ENCODE data around the gene PARD3B. TPM values are rescaled to one million over a fixed set of nuclear protein-coding genes. Genes with fewer than 3 reads are reported as not detected.

PARD3B gene
- total and polyA plus RNA-seq, 2 of the 13 experiments (the other 11 are each of a cell fraction or from before 2014, with no cell fraction given): 0.71 to 2.3 TPM

DNA sequence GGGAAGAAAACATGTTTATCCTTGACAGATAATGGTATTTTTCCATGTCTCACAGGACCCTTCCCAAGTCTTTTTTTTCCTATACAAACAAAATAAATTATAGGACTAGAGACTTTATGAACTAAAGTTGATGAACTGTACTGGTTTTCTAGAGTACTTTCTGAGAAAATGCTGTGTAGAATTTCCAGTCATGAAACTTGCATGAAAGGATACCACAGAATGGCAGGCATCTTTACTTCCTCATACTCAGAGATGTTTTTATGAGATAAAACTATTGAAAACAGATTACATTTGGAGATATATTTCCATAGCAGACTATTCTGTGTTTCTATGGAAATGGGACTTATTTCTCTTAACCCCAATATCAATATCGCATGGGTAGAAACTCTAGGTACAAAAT, 403.5 kb downstream of the PARD3B start:
- ChIA-PET POLR2A (no interaction called here), CTCF (ENCODE audit: low intra/inter-chr PET ratio, low total read pairs) (no interaction called here)
- H3K27me3 ChIP-seq (ENCODE audit: control insufficient read depth in 1 of 2, insufficient read depth in 2 of 2, low read length in 2 of 2): no peaks in the 10 kb centered on the region
- no peaks in the 10 kb centered on the region for H4K20me1 ChIP-seq (ENCODE audit: insufficient read depth, low read length)
- H3K27ac ChIP-seq (ENCODE audit: extremely low read length, insufficient read depth, low read length): no peak overlapping the region
- H3K9ac ChIP-seq (ENCODE audit: insufficient read depth, low read depth, low read length): no peak overlapping the region
- no TSS peak for BruUV-seq (replicated peaks)
- FAIRE-seq (no peak), DNase-seq (ENCODE audit: low spot score) (no peak), ATAC-seq (no peak)
- peaks cover 84% of the 10 kb centered on the region for H3K9me3 ChIP-seq (ENCODE audit: low read length)
- intact Hi-C loops (cut with micrococcal nuclease; ENCODE audit: unreplicated experiment) (no loop called here), in situ Hi-C loops (cut with HindIII; ENCODE audit: extremely low pct_ligation_motif_present, low pct_unique_long_range_greater_than_20kb) (no loop called here)
- peaks cover 14% of the 10 kb centered on the region for H3K4me1 ChIP-seq (ENCODE audit: insufficient read depth, low read length)
- H3K4me3 ChIP-seq (replicated peaks in 1 of 3; ENCODE audit: insufficient read depth in 1 of 3, low read depth in 2 of 3, low read length in 3 of 3): no peak overlapping the region
- H3K4me2 ChIP-seq (ENCODE audit: low read depth, low read length): no peak overlapping the region
- H3K36me3 ChIP-seq (replicated peaks in 1 of 2; ENCODE audit: control insufficient read depth in 1 of 2, insufficient read depth in 2 of 2, low read length in 2 of 2): no peaks in the 10 kb centered on the region
- H3K79me2 ChIP-seq (ENCODE audit: insufficient read depth, low read length): no peaks in the 10 kb centered on the region
- no peak for TF ChIP-seq JDP2 (CRISPR knock-in tag; IDR thresholded peaks at IDR 0.05; ENCODE audit: borderline replicate concordance)
- TF ChIP-seq, protein P1, sequence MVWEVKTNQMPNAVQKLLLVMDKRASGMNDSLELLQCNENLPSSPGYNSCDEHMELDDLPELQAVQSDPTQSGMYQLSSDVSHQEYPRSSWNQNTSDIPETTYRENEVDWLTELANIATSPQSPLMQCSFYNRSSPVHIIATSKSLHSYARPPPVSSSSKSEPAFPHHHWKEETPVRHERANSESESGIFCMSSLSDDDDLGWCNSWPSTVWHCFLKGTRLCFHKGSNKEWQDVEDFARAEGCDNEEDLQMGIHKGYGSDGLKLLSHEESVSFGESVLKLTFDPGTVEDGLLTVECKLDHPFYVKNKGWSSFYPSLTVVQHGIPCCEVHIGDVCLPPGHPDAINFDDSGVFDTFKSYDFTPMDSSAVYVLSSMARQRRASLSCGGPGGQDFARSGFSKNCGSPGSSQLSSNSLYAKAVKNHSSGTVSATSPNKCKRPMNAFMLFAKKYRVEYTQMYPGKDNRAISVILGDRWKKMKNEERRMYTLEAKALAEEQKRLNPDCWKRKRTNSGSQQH (CRISPR knock-in tag; IDR thresholded peaks at IDR 0.05; ENCODE audit: low read depth): no peak
- WGBS (ENCODE audit: low lambda C conversion rate): 98% methylated on average over 1 of the region's 1 CpG
- no peak overlapping the region for H2AFZ ChIP-seq (ENCODE audit: low read length)

DNA sequence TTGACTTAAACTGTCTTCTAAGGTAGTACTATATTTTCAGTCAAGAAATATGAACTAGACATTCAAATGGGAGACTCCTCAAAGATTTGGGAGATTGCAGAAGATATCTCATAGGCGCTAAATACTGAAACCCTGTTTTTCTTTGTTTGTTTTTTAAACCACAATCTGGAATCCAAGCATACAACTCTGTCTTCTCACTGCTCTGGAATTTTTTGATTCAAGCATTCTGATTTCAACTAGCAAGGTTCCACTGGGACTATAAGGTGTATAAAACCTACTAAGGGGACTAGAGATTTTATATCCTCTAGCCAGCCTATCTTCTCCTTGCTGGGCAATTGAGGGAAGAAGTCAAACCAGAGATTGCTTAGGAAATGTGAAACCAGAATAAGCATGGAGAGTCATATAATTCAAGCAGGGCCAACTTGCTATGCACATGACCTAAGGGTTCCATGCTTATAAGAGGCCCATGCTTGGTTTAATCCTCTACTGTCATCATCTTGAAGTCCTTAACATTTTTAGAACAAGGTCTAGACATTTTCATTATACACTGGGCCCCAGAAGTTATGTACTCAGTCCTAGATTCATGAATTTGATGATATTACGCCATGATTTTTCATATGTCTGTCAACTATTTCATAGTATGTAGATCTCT, 405.5 kb downstream of the PARD3B start:
- DNase-seq (ENCODE audit: low spot score) (no peak), FAIRE-seq (no peak), ATAC-seq (no peak)
- no peak overlapping the region for H2AFZ ChIP-seq (ENCODE audit: low read length)
- intact Hi-C loops (cut with micrococcal nuclease; ENCODE audit: unreplicated experiment): no loop called here
- no peak overlapping the region for H3K4me2 ChIP-seq (ENCODE audit: low read depth, low read length)
- POLR2A ChIA-PET: no interaction called here
- no peak overlapping the region for H3K27ac ChIP-seq (ENCODE audit: extremely low read length, insufficient read depth, low read length)
- CTCF ChIA-PET (ENCODE audit: low intra/inter-chr PET ratio, low total read pairs): no interaction called here
- peaks cover 83% of the 10 kb centered on the region for H3K9me3 ChIP-seq (ENCODE audit: low read length)
- no peaks in the 10 kb centered on the region for H3K79me2 ChIP-seq (ENCODE audit: insufficient read depth, low read length)
- no peaks in the 10 kb centered on the region for H3K27me3 ChIP-seq (ENCODE audit: control insufficient read depth in 1 of 2, insufficient read depth in 2 of 2, low read length in 2 of 2)
- peaks cover 14% of the 10 kb centered on the region for H3K4me1 ChIP-seq (ENCODE audit: insufficient read depth, low read length)
- WGBS (ENCODE audit: low lambda C conversion rate): 60% methylated on average over 2 of the region's 2 CpGs
- no peaks in the 10 kb centered on the region for H3K36me3 ChIP-seq (replicated peaks in 1 of 2; ENCODE audit: control insufficient read depth in 1 of 2, insufficient read depth in 2 of 2, low read length in 2 of 2)
- H3K9ac ChIP-seq (ENCODE audit: insufficient read depth, low read depth, low read length): no peak overlapping the region
- no peaks in the 10 kb centered on the region for H4K20me1 ChIP-seq (ENCODE audit: insufficient read depth, low read length)
- in situ Hi-C loops (cut with HindIII; ENCODE audit: extremely low pct_ligation_motif_present, low pct_unique_long_range_greater_than_20kb): no loop called here
- BruUV-seq (replicated peaks): no TSS peak
- H3K4me3 ChIP-seq (replicated peaks in 1 of 3; ENCODE audit: insufficient read depth in 1 of 3, low read depth in 2 of 3, low read length in 3 of 3): no peak overlapping the region
- no peak for TF ChIP-seq ZNF232 (CRISPR knock-in tag; IDR thresholded peaks at IDR 0.05; ENCODE audit: borderline replicate concordance)
- TF ChIP-seq, protein P2, sequence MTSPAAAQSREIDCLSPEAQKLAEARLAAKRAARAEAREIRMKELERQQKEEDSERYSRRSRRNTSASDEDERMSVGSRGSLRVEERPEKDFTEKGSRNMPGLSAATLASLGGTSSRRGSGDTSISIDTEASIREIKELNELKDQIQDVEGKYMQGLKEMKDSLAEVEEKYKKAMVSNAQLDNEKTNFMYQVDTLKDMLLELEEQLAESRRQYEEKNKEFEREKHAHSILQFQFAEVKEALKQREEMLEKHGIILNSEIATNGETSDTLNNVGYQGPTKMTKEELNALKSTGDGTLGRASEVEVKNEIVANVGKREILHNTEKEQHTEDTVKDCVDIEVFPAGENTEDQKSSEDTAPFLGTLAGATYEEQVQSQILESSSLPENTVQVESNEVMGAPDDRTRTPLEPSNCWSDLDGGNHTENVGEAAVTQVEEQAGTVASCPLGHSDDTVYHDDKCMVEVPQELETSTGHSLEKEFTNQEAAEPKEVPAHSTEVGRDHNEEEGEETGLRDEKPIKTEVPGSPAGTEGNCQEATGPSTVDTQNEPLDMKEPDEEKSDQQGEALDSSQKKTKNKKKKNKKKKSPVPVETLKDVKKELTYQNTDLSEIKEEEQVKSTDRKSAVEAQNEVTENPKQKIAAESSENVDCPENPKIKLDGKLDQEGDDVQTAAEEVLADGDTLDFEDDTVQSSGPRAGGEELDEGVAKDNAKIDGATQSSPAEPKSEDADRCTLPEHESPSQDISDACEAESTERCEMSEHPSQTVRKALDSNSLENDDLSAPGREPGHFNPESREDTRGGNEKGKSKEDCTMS (CRISPR knock-in tag; conservative IDR thresholded peaks at IDR 0.05): no peak
- TF ChIP-seq BORCS8-MEF2B (CRISPR knock-in tag; IDR thresholded peaks at IDR 0.05): no peak
- no peak for TF ChIP-seq RBM22 (optimal IDR thresholded peaks at IDR 0.05; ENCODE audit: low read length)
- no peak for TF ChIP-seq ZFP82 (CRISPR knock-in tag; IDR thresholded peaks at IDR 0.05; ENCODE audit: borderline replicate concordance)
- TF ChIP-seq PHF21A (CRISPR knock-in tag; IDR thresholded peaks at IDR 0.05): no peak
- TF ChIP-seq SALL1 (CRISPR knock-in tag; IDR thresholded peaks at IDR 0.05): no peak
- TF ChIP-seq RXRB (CRISPR knock-in tag; IDR thresholded peaks at IDR 0.05; ENCODE audit: borderline replicate concordance): no peak
- no peak for TF ChIP-seq ETV6 (CRISPR knock-in tag; conservative IDR thresholded peaks at IDR 0.05)
- TF ChIP-seq ATAD3A (CRISPR knock-in tag; IDR thresholded peaks at IDR 0.05): no peak
- TF ChIP-seq RAD51 (IDR thresholded peaks at IDR 0.05; ENCODE audit: borderline replicate concordance): no peak
- TF ChIP-seq FOSL2 (CRISPR knock-in tag; IDR thresholded peaks at IDR 0.05): no peak

All from HepG2 (cell line).